VCaP (cell line): ENCODE data around the gene ZNF462.

Experiments used
- H3K27ac ChIP-seq: fragments of 450-650 bp; 2 replicates; pipeline ENCODE4 v1.5.1; 2017
- CTCF ChIP-seq: fragments of 450-650 bp; conservative IDR thresholded peaks from 2 replicates; pipeline ENCODE4 v1.5.1; 2017; ENCODE audit warnings: mild to moderate bottlenecking, moderate library complexity

ZNF462 gene

GRCh38 chr9:107018861-107019545 lies 156.0 kb downstream of the ZNF462 start:
- TF ChIP-seq CTCF: no peak

DNA sequence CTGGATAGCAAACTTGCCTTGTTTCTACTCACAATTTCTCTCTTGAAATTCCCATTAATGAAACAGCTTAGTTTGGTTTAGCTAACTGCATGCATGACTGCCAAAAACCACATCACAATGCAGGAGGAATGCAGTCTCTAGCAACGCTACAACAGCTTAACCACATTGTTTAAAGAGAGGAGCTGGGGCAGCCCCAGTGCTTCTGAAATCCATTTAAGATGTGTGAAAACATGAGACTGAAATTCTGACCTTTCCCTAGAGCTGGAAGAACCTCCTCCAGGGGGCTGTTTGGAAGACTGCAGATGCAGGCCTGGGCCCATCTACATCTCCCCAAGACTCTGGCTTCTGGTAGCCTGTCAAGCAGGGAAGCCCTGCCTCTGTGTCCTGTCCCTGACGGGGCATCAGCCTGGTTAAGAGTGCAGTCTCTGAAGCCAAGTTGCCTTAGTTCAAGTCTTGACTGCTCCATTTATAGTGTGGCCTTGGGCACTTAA lies 157.1 kb downstream of the ZNF462 start:
- H3K27ac ChIP-seq: no peak overlapping the region
- no peak for TF ChIP-seq CTCF

More at GRCh38 chr9:107018861-107019545, 156.0 kb downstream of the ZNF462 start:
- H3K27ac ChIP-seq: no peak overlapping the region

GRCh38 chr9:107024193-107024592 lies 161.2 kb downstream of the ZNF462 start:
- H3K27ac ChIP-seq: no peak overlapping the region
- TF ChIP-seq CTCF: no peak

DNA sequence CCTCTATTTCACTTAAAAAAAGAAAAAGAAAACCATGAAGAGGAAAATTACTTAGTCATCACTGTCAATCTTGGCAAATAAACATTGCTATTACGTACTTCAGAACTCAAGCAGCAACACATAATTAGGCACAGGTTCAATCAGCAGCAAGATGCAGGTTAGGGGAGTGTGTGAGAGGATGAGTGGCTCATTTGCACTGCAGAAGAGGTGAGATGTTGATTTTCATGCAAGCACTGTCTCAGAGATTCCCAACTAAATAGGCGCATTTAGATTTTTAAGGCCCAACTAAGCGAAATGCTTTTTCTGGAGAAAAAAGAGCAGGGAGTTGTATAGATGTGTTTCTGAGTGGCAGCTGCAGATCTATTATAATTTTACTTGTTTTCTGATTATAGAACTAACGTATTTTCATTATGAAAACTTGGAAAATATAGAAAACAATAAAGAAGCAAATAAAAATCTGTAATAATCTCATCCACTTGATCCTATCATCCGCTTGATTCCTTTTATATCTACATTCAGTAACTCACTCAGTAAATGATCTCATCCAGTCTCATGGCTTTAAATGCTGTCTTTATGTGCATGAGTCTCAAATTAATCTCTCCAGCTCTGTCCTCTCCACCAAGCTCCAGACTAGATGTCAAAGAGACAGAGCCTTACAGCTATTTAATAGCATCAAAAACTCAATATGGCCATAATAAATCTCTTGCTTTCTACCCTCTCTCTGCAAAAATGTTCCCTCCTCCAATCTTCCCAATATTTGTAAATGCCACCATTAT lies 162.5 kb downstream of the ZNF462 start:
- H3K27ac ChIP-seq: no peak overlapping the region
- TF ChIP-seq CTCF: no peak

GRCh38 chr9:107029146-107029545 lies 166.2 kb downstream of the ZNF462 start:
- no peak for TF ChIP-seq CTCF
- H3K27ac ChIP-seq: no peak overlapping the region

GRCh38 chr9:107033966-107034365 lies 171.0 kb downstream of the ZNF462 start:
- no peak overlapping the region for H3K27ac ChIP-seq
- TF ChIP-seq CTCF: no peak

DNA sequence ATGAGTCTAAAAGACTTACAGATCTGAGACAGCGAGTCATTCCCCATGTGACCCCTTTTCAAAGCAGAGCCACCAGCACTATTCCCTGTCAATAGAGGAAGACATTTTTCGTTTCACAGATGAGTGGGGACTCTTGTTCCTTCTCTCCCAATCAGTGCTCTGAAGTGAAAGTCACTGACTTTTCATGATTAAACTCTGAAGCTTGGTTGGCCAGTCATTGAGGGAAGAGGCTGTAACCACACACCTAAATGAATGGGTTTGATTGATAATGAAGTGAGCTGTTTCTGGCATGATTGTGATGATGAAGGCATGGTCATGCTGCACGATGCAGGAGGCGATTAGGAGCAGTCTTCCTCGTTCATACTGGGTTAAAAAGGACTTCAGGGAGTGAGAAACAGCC lies 171.9 kb downstream of the ZNF462 start:
- no peak for TF ChIP-seq CTCF
- no peak overlapping the region for H3K27ac ChIP-seq
